ENCODE results near the gene KCNA3.
A peak's percentile ranks its signal among the peaks of the same experiment; 100 is the strongest.

The KCNA3 gene

GRCh38 chr1:110674337-110675059, at the start of gene KCNA3:
Gene KCNA3, minus strand, starts transcription at chr1:110674940. Its CDS starts 131 bp downstream, at chr1:110674809.
- DNase-seq (ENCODE audit: low read depth) = no peak

- no peak for DNase-seq (ENCODE audit: low read depth)
Measured at GRCh38 chr1:110722807-110723206, 48.1 kb upstream of the KCNA3 start.

GRCh38 chr1:110719908-110720307, 45.2 kb upstream of the KCNA3 start:
- no peak for DNase-seq (ENCODE audit: low read depth)

GRCh38 chr1:110718452-110718851, 43.7 kb upstream of the KCNA3 start:
- DNase-seq (ENCODE audit: low read depth) = no peak

- DNase-seq (ENCODE audit: low read depth) = no peak
Measured at GRCh38 chr1:110717179-110717578, 42.4 kb upstream of the KCNA3 start.

- no peak for DNase-seq (ENCODE audit: low read depth)
Measured at GRCh38 chr1:110714374-110714995, 39.7 kb upstream of the KCNA3 start.

GRCh38 chr1:110713221-110713620, 38.5 kb upstream of the KCNA3 start:
- DNase-seq (ENCODE audit: low read depth) = no peak

GRCh38 chr1:110710314-110710713, 35.6 kb upstream of the KCNA3 start:
- DNase-seq (ENCODE audit: low read depth) = no peak

- DNase-seq (ENCODE audit: low read depth) = no peak
Measured at GRCh38 chr1:110708974-110709440, 34.3 kb upstream of the KCNA3 start.

- DNase-seq (ENCODE audit: low read depth) = no peak
Measured at GRCh38 chr1:110707232-110707631, 32.5 kb upstream of the KCNA3 start.

GRCh38 chr1:110706621-110707020, 31.9 kb upstream of the KCNA3 start:
- no peak for DNase-seq (ENCODE audit: low read depth)

GRCh38 chr1:110702260-110702659, 27.5 kb upstream of the KCNA3 start:
- DNase-seq (ENCODE audit: low read depth) = no peak

- DNase-seq (ENCODE audit: low read depth) = no peak
Measured at GRCh38 chr1:110700767-110701166, 26.0 kb upstream of the KCNA3 start.

- no peak for DNase-seq (ENCODE audit: low read depth)
Measured at GRCh38 chr1:110697606-110698005, 22.9 kb upstream of the KCNA3 start.

GRCh38 chr1:110696818-110697217, 22.1 kb upstream of the KCNA3 start:
- DNase-seq (ENCODE audit: low read depth) = no peak

GRCh38 chr1:110690709-110691365, 16.1 kb upstream of the KCNA3 start:
- no peak for DNase-seq (ENCODE audit: low read depth)

GRCh38 chr1:110689868-110690267, 15.1 kb upstream of the KCNA3 start:
- DNase-seq (ENCODE audit: low read depth) = no peak

- no peak for DNase-seq (ENCODE audit: low read depth)
Measured at GRCh38 chr1:110688514-110688913, 13.8 kb upstream of the KCNA3 start.

GRCh38 chr1:110687250-110687649, 12.5 kb upstream of the KCNA3 start:
- DNase-seq (ENCODE audit: low read depth) = peak; percentile 54

GRCh38 chr1:110686188-110686587, 11.4 kb upstream of the KCNA3 start:
- DNase-seq (ENCODE audit: low read depth) = no peak

GRCh38 chr1:110684491-110684890, 9.8 kb upstream of the KCNA3 start:
- no peak for DNase-seq (ENCODE audit: low read depth)

- no peak for DNase-seq (ENCODE audit: low read depth)
Measured at GRCh38 chr1:110682898-110683297, 8.2 kb upstream of the KCNA3 start.
